Memory B cell (primary cell): ENCODE measurements around the gene NFIX.

Experiments
- ATAC-seq: fragments of 150-1000 bp; cut with Tn5 transposase; 2 replicates; pipeline ENCODE4 v1.10.0; 2021; ENCODE audit warnings: low read depth, mild to moderate bottlenecking, moderate library complexity
- DNase-seq, 2 donors: peaks; one replicate each; pipeline ENCODE4 v3.0.0; 2022; ENCODE audit warnings: low spot score in 2 of 2
- H3K27ac Mint-ChIP-seq: one replicate; pipeline ENCODE4 v1.8.0; 2022; ENCODE audit warnings: mild to moderate bottlenecking, moderate library complexity, mixed read lengths
- H3K27me3 Mint-ChIP-seq: one replicate; pipeline ENCODE4 v1.8.0; 2022; ENCODE audit warnings: mixed read lengths
- H3K36me3 Mint-ChIP-seq: one replicate; pipeline ENCODE4 v1.8.0; 2022; ENCODE audit warnings: mild to moderate bottlenecking, mixed read lengths
- H3K4me1 Mint-ChIP-seq: one replicate; pipeline ENCODE4 v1.8.0; 2022; ENCODE audit warnings: mixed read lengths
- H3K4me3 Mint-ChIP-seq: one replicate; pipeline ENCODE4 v1.8.0; 2022; ENCODE audit warnings: mild to moderate bottlenecking, moderate library complexity, mixed read lengths
- H3K9me3 Mint-ChIP-seq: one replicate; pipeline ENCODE4 v1.8.0; 2022; ENCODE audit warnings: mixed read lengths

Gene NFIX

DNA sequence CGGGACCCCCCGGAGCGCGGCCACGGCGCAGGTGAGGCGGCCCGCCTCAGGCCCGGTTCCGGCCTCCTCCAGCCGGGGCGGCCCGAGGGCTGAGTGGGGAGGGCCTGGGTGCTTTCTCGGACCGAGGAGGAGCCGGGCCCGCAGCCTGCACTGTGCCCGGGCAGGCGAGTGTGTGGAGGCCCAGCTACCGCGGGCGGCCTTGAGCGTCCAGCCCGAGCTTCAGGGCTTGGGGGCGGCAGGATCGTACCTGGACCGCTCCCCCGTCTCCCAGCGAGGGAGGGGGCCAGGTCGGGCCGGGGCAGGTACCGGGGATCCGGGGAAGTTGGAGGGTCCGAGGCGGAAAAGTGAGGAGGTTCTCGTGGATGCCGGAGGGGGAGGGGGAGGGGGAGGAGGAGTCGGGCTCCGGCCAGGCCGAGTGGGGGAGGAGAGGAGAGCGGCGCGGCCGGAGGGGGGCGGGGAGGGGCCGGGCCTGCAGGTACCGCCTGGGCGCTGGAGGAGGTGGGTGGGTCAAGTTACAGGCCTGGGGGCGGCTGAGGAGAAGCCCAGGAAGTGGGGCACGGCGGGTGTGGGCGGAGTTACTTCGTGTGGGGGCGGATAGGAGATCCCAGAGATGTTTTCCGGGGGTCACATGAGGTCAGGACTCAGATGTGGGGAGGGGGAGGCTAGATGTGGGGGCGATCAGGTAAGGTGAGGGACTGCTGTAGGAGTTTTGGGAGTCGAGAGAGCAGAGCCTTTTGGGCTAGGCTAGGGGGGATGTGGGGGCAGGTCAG lies 123.3 kb downstream of the NFIX start:
- DNase-seq: peak in 1 of 2 donors; percentile 24
- Mint-ChIP-seq H3K4me1 (peaks cover 33% of the 10 kb centered on the region), H3K9me3 (no peaks in the 10 kb centered on the region), H3K27ac (peak overlapping the region; percentile 55), H3K36me3 (peaks cover 2% of the 10 kb centered on the region), H3K4me3 (peak overlapping the region; percentile 85), H3K27me3 (no peaks in the 10 kb centered on the region)
- ATAC-seq: no peak

DNA sequence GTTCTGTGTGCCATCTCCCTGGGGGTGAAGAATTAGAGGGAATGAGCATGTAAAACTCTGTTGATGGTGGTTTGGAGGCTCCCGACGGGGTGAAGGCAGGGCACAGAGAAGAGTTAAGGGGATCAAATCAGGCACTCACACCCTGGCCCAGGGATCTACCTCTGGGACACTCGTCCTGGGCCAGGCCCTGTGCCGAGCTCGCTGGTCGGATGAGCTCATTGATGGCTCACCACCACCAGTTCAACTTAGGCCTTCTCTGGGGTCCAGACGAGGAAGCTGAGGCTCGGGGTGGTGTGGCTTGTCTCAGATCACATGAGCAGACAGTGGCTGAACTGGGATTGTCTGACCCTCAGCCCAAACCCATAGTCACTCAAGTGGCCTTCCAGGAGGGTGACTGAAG lies 124.4 kb downstream of the NFIX start:
- Mint-ChIP-seq H3K9me3 (no peaks in the 10 kb centered on the region), H3K4me3 (peak overlapping the region; percentile 85), H3K27ac (peak overlapping the region; percentile 55), H3K4me1 (peaks cover 33% of the 10 kb centered on the region), H3K27me3 (no peaks in the 10 kb centered on the region), H3K36me3 (peaks cover 2% of the 10 kb centered on the region)
- DNase-seq (no peak), ATAC-seq (no peak)

DNA sequence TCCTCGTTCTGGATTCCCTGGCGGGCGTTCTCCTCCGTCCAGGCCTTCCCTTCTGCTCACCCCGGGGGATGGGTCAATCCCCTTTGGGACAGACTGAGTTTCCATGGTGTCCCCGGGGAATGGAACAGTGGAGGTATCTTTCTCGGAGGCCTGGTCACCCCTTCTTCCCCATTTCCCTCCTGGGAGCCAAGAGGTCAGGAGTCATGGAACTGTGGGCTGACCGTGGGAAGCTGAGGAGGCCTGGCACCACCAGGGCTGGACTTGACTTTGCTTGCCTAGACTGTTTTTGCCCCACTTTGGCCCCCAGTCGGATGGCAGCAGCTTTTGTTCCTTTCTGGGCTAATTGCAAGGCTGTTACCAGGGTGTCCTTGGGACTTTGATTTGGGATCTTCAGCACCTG lies 124.8 kb downstream of the NFIX start:
- H3K9me3 Mint-ChIP-seq: no peaks in the 10 kb centered on the region
- no peaks in the 10 kb centered on the region for H3K27me3 Mint-ChIP-seq
- H3K4me1 Mint-ChIP-seq: peaks cover 33% of the 10 kb centered on the region
- peak overlapping the region; percentile 35 for H3K4me3 Mint-ChIP-seq
- DNase-seq: no peak
- no peak for ATAC-seq
- H3K36me3 Mint-ChIP-seq: peaks cover 2% of the 10 kb centered on the region
- no peak overlapping the region for H3K27ac Mint-ChIP-seq

DNA sequence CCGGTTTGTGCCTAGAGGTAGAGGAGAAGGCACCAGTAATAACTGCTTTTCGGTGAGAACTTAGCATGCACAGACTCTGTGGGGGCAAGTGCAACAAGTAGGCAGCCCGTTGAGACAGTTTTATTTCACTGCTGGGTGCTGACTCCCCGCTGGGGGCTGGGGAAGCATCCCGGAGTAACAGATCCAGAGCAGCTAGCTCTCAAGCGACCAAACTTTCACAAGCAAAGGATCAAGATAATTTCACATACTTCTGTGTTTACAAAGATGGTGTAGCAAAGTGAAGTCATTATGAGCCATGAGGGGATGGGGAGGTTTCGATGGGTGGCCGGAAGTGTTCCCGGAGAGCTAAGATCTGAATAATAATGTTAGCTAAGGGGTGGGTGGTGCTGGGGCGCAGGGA lies 125.5 kb downstream of the NFIX start:
- Mint-ChIP-seq H3K27me3 (no peaks in the 10 kb centered on the region), H3K4me3 (no peak overlapping the region), H3K9me3 (no peaks in the 10 kb centered on the region), H3K27ac (no peak overlapping the region), H3K36me3 (no peaks in the 10 kb centered on the region), H3K4me1 (peaks cover 30% of the 10 kb centered on the region)
- ATAC-seq (no peak), DNase-seq (no peak)

DNA sequence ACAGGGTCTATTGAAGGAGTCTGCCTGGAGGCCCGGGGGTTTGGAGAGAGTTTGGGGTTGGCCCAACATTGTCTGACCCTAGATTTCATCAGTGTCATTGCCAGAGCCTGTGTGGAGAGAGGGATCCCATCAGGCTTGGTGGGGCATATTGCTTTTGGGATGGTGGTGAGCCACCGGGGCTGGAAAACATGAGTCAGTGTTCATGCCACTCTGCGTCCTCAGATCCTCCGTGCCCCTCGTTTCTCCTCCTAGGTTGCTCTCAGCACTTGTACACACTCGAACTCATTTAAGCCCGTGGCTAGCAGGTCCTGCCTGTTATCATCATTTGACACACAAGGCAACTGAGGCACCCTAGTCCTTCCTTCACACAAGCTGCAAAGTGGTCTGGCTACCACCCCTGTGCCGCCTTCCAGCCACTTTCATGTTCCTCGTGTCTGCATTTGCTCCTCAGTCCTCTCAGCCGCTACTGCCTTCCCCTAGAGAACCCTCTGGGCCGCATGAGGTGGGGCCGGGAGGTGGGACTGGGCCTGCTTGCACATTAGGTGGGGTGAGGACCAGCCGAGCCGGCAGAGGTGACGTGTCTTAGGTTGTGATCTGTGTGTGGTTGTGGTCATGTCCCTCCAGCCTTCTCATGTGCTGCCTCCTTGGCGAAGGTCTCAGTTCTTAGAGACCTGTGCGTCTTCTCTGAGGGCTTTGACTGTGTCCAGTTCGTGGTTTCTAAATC lies 126.4 kb downstream of the NFIX start:
- Mint-ChIP-seq H3K9me3 (no peaks in the 10 kb centered on the region), H3K4me1 (peaks cover 27% of the 10 kb centered on the region)

DNA sequence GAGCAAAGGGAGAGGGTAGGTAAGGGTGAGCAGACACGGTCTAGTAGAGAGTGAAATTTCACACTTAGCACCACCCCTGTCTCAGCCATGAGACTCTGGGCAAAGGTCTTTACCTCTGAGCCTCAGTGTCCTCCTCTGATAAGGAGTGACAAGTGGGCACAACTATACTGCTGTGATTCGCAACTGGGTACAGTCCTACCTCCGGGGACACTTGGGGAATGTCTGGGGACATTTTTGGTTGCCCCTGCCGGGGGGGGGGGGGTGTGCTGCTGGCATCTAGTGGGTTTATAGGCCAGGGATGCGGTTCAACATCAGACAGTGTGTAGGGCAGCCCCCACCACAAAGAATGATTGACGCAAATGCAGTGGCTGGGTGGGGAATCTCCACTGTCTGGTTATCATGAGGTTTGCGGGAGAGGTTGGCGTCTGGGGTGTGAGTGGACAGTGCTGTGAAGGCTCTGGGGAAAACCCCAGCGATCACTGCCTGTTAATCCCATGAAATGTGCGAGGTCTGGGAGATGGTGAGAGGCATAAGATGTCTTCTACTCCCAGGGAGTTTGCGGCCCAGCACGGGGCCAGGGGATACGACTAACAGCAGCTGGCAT lies 127.1 kb downstream of the NFIX start:
- H3K4me3 Mint-ChIP-seq: peak overlapping the region; percentile 15
- no peaks in the 10 kb centered on the region for H3K9me3 Mint-ChIP-seq
- H3K27ac Mint-ChIP-seq: peak overlapping the region; percentile 19
- H3K36me3 Mint-ChIP-seq: no peaks in the 10 kb centered on the region
- peaks cover 26% of the 10 kb centered on the region for H3K4me1 Mint-ChIP-seq
- ATAC-seq (no peak), DNase-seq (no peak)
- H3K27me3 Mint-ChIP-seq: no peaks in the 10 kb centered on the region

More for the DNA sequence above, 126.4 kb downstream of the NFIX start:
- Mint-ChIP-seq H3K36me3 (no peaks in the 10 kb centered on the region), H3K4me3 (peak overlapping the region; percentile 15), H3K27ac (peak overlapping the region; percentile 19), H3K27me3 (no peaks in the 10 kb centered on the region)
- DNase-seq (no peak), ATAC-seq (no peak)

DNA sequence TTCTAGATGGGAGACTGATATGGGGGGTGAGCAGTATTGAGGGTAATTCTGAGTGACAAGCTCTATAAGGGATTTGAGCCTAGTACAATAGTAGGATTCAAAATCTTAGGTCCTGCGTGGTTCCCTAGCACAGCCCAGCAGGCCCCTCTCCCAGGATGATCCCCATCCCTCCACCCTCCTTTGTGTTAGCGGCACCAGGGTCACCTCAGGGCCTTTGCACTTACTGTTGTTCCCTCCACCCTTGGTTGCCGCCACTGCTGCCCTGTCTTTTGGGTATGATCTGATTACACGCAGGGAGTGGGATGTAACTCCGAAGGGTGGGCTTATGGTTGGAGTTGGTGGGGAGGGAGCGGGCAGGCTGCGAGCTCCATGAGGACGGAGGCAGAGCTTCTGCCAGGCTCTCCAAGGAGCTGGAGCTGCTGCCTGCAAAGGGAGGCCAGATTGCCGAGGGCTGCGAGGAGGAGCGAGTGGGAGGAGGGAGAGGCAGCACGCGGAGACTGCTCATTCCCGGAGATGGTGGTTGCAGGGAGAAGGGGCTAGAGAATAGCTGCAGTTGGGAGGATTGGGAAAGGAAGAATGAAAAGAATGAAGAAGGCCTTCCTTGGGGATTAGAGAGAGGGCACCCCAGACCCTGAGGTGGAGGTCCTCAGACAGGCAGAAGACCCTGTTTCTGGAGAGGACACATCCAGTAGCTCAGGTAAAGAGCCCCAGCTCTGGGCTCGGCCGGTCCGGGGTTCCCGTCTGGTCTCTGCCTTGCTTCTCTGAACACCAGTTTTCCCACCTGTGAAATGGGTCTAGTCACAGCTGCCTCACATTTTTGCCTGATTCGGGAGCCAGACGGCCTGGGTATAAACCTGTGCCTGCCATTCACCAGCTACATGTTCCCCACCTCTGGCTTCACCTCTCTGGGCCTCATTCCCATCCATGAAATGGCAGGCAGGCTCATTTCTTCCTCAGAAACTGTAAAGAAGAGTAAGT lies 128.0 kb downstream of the NFIX start:
- Mint-ChIP-seq H3K4me1 (peaks cover 24% of the 10 kb centered on the region), H3K4me3 (no peak overlapping the region), H3K27ac (no peak overlapping the region), H3K36me3 (no peaks in the 10 kb centered on the region), H3K9me3 (no peaks in the 10 kb centered on the region), H3K27me3 (no peaks in the 10 kb centered on the region)
- DNase-seq (no peak), ATAC-seq (no peak)

DNA sequence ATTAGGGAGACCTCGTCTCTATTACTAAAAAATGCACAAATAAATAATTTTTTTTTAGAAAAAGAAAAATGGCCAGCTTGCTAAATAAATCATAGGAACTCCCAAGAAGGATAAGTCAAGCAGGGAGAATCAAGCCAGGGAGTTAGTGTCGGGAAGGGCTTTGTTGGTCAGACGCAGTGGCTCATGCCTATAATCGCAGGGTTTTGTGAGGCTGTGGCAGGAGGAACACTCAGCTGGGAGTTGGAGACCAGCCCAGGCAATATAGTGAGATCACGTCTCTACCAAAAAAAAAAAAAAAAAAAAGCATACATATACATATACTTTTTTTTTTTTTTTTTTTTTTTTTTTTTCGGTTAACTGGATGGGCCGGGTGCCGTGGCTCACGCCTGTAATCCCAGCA lies 131.8 kb downstream of the NFIX start:
- Mint-ChIP-seq H3K36me3 (peaks cover 2% of the 10 kb centered on the region), H3K27me3 (no peaks in the 10 kb centered on the region), H3K9me3 (no peaks in the 10 kb centered on the region), H3K4me1 (peaks cover 14% of the 10 kb centered on the region), H3K27ac (no peak overlapping the region), H3K4me3 (no peak overlapping the region)
- DNase-seq (no peak), ATAC-seq (no peak)

DNA sequence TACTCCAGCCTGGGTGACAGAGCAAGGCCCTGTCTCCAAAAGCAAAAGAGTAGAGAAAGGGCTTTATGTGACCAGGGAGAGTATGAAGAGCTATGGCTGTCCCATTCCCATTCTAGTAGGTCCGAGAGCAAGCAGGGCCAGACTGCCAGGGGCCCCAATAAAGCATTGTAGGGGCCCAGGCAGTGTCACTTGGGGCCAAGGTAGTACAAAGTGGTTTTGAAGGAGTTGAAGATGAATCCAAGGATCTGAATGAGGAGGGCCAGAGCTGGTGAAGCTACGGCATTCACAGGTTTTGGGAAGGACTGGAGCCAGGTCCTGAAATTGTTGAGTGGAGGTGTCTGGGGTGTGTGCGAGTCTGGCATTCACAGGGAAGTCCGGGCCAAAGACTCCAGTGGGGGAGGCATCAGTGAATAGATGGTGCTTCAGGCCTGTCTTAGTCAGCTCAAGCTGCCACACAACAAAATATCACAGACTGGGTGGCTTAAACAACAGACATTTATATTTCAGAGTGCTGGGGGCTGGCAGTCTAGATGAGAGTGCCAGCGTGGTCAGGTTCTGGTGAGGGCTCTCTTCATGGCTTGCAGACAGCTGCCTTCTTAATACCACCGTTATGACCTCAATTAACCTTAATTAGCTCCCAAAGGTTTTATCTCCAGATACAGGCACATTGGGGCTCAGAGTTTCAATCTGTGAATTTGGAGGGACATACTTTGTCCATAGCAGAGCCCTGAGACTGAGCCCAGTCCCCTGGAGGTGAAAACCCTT lies 132.7 kb downstream of the NFIX start:
- no peak for DNase-seq
- Mint-ChIP-seq H3K4me1 (peaks cover 12% of the 10 kb centered on the region), H3K9me3 (no peaks in the 10 kb centered on the region), H3K4me3 (no peak overlapping the region), H3K36me3 (peaks cover 2% of the 10 kb centered on the region), H3K27me3 (no peaks in the 10 kb centered on the region), H3K27ac (peak overlapping the region; percentile 65)
- no peak for ATAC-seq

DNA sequence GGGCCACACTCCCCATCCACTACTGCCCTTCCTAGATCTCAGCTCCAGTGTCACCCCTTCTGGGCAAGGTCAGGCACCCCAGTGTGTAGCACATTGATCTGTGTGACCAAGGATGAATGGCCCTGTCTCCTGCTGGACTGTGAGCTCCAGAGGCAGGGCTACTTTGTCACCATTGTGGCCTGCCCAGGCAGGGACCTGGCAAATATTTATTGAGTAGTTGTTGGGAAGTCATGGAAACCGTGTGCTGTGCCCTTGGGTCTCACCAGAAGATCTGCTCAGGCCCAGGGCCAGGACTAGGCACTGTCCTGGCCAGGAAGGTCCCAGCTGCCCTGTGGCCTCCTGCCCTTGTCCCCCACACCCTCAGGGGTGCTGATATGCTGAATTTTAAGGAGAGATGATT lies 133.3 kb downstream of the NFIX start:
- H3K36me3 Mint-ChIP-seq: peaks cover 2% of the 10 kb centered on the region
- H3K4me3 Mint-ChIP-seq: no peak overlapping the region
- H3K27ac Mint-ChIP-seq: no peak overlapping the region
- no peaks in the 10 kb centered on the region for H3K27me3 Mint-ChIP-seq
- DNase-seq (no peak), ATAC-seq (no peak)
- peaks cover 9% of the 10 kb centered on the region for H3K4me1 Mint-ChIP-seq
- no peaks in the 10 kb centered on the region for H3K9me3 Mint-ChIP-seq

DNA sequence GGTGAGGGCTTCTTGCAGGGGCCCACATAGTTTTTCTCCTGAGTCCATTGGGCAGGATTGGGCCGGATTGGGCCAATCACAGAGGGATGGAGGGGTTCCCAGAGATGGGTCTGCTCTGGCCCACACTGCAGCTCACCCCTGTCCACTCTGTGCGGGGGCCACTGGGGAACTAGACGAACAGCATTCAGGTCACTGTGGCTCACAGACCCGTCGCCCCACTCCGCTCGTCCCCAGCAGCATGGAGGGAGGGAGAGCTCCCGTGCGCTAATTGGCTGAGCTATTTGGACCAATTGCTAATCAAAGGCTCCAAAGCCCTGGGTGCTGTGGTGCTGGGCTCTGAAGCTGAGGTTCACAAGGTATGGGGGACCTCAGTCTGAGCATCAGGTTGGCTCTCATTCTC lies 134.1 kb downstream of the NFIX start:
- H3K36me3 Mint-ChIP-seq: peaks cover 2% of the 10 kb centered on the region
- H3K27ac Mint-ChIP-seq: no peak overlapping the region
- DNase-seq (no peak), ATAC-seq (no peak)
- H3K4me1 Mint-ChIP-seq: peaks cover 9% of the 10 kb centered on the region
- no peak overlapping the region for H3K4me3 Mint-ChIP-seq
- H3K27me3 Mint-ChIP-seq: no peaks in the 10 kb centered on the region
- H3K9me3 Mint-ChIP-seq: no peaks in the 10 kb centered on the region

DNA sequence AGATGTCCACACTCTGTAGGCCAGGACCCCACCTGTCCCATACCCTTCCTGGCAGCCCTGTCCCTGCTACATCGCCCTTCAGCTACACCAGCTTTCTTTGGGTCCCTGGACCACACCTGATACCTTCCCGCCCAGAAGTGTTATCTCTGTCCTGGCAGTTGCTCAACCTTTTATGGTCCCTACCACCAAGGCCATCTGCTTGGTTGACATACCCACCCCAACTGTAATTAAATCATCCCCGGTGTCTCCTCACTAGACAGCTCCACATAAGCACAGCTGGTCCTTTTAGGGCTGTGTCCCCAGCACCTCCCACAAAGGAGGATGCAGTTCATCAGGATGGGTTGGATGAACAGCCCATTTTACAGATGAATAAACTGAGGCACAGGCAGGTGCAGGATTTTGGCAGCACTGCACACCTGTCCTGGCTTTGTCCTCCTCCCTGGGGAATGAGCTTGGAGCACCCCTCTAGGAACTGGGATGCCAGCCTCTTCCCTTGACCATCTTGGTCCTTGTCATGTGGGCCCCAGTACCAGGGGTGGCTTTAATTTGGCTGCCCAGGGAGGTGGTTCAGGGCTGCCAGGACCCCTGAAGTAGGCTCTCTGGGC lies 135.7 kb downstream of the NFIX start:
- H3K9me3 Mint-ChIP-seq: no peaks in the 10 kb centered on the region
- ATAC-seq: no peak
- DNase-seq: no peak
- no peak overlapping the region for H3K4me3 Mint-ChIP-seq
- H3K4me1 Mint-ChIP-seq: peaks cover 9% of the 10 kb centered on the region
- peaks cover 2% of the 10 kb centered on the region for H3K36me3 Mint-ChIP-seq
- no peak overlapping the region for H3K27ac Mint-ChIP-seq
- no peaks in the 10 kb centered on the region for H3K27me3 Mint-ChIP-seq
